Measurements from ENCODE around the gene SERINC2. TPM values are rescaled to one million over a fixed set of nuclear protein-coding genes. Genes with fewer than 3 reads are reported as not detected.
A peak's percentile ranks its signal among the peaks of the same experiment; 100 is the strongest.

The SERINC2 gene
- total RNA-seq, 1 donor: 21.2 TPM

GRCh38 chr1:31371121-31371959, 41.7 kb upstream of the SERINC2 start:
- DNase-seq (ENCODE audit: low read depth): no peak
- no peak for TF ChIP-seq CTCF (IDR thresholded peaks at IDR 0.05; ENCODE audit: insufficient read depth, low read depth, low read length)
- H3K4me3 ChIP-seq (ENCODE audit: low read depth, low read length): no peak overlapping the region

GRCh38 chr1:31372051-31372450, 41.0 kb upstream of the SERINC2 start:
- no peak for TF ChIP-seq CTCF (IDR thresholded peaks at IDR 0.05; ENCODE audit: insufficient read depth, low read depth, low read length)
- no peak overlapping the region for H3K4me3 ChIP-seq (ENCODE audit: low read depth, low read length)
- DNase-seq (ENCODE audit: low read depth): no peak

- H3K4me3 ChIP-seq (ENCODE audit: low read depth, low read length): peak overlapping the region; percentile 56
- no peak for TF ChIP-seq CTCF (IDR thresholded peaks at IDR 0.05; ENCODE audit: insufficient read depth, low read depth, low read length)
- no peak for DNase-seq (ENCODE audit: low read depth)
These were observed 40.3 kb upstream of the SERINC2 start for GRCh38 chr1:31372751-31373055.

- TF ChIP-seq CTCF (IDR thresholded peaks at IDR 0.05; ENCODE audit: insufficient read depth, low read depth, low read length): no peak
- peak; percentile 66 for DNase-seq (ENCODE audit: low read depth)
- peak within 1 kb of the TSS; percentile 56 for H3K4me3 ChIP-seq (ENCODE audit: low read depth, low read length)
These were observed 39.7 kb upstream of the SERINC2 start, which contains the start of gene FABP3 for GRCh38 chr1:31373056-31373896. FABP3 (minus strand) TSS chr1:31373076; CDS start chr1:31373014, 62 bp downstream.

GRCh38 chr1:31373897-31374486, 39.0 kb upstream of the SERINC2 start:
- H3K4me3 ChIP-seq (ENCODE audit: low read depth, low read length): peak overlapping the region; percentile 56
- TF ChIP-seq CTCF (IDR thresholded peaks at IDR 0.05; ENCODE audit: insufficient read depth, low read depth, low read length): no peak
- no peak for DNase-seq (ENCODE audit: low read depth)

GRCh38 chr1:31374511-31375196, 38.4 kb upstream of the SERINC2 start:
- no peak for TF ChIP-seq CTCF (IDR thresholded peaks at IDR 0.05; ENCODE audit: insufficient read depth, low read depth, low read length)
- DNase-seq (ENCODE audit: low read depth): no peak
- H3K4me3 ChIP-seq (ENCODE audit: low read depth, low read length): no peak overlapping the region
